H54 (cell line): ENCODE results near the gene CHST13.

Experiments
- DNase-seq: peaks from one replicate; pipeline ENCODE4 v3.0.0; 2011; ENCODE audit warnings: low spot score, mixed read lengths; ENCODE audit not compliant: insufficient read length
- FAIRE-seq: peaks from 3 replicates; lab custom pipeline; 2011; peaks lifted over from hg19 to GRCh38; lab: Jason Lieb, UNC
- POLR2A ChIP-seq: IDR thresholded peaks from 2 replicates; pipeline ENCODE4 v1.6.1; 2011; ENCODE audit warnings: low read depth, mild to moderate bottlenecking, low read length

The CHST13 gene

DNA sequence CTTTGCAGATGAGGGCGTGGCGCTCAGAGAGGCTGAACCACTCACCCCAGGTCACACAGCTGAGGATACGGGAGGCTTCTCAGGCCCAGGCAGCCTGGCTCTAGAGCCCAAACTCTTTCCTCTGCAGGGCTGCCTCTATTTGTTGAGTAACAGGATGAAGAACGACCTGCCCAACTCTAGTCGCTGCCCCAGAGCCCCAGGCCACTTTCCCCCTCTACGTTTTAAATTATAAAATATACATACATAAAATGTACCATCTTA lies 29.1 kb upstream of the CHST13 start:
- FAIRE-seq (no peak), DNase-seq (no peak)
- TF ChIP-seq POLR2A = no peak

DNA sequence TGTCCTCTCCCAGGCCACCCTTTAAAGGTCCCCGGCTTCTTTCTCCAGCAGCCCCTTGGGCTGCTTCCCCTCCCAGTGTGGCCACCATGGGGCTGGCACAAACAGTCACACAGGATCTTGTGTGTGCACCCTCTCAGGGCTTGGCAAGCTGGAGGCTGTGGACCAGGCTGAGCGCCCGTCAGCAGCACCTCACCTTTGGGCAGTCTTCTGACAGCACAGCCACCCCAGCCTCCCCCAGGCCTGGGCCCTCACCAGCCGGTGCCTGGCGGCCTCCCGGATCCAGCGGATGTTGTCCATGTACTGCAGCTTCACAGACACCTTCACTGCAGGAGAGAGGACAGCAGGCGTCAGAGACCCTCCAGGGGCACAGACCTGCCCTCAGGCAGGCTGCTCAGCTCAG lies 28.2 kb upstream of the CHST13 start:
- no peak for FAIRE-seq
- DNase-seq = no peak
- TF ChIP-seq POLR2A = no peak

DNA sequence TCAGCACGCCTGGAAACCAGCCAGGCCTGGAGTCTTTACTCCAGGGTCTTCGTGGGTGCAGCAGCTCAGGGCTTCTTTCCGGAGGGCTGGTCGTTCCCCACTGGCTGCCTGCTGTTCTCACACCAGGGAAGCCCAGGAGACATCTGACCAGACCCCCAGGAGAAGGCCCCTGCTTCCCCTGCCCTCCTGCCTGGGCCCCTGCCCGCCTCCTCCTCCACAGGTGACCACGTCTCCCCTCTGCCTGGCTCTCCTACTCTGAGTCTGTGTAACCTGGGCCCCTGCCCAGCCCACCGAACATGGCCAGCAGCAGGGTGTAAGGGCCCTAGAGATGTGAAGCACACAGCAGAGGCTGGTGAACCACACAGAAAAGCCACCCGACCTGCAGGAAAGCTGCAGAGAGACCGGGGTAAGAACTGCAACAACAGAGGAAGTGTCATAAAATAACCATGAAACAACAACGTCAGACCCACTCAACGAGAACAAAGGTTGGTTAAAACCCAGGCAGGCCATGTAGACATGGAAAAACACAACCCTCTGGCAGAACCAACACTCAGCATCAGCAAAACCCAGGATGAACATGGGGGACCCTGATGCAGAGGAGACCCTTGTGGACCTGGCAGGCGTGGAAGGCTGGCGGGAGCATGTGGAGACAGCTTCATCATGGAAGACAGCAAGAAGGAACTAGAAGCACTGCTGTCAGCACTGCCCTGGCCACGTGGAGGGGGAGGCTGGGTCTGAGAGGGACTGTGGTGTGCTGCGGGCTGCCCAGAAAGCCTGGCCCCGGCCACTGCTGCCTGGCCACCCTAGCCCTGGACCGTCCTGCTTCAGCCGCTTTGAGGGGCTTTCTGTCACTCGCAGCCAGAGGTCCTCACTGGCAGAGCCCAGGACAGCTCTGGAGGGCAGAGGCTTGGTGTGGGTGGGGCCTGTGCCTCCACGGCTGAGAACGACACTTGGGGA lies 26.8 kb upstream of the CHST13 start:
- no peak for DNase-seq
- FAIRE-seq = no peak
- no peak for TF ChIP-seq POLR2A

DNA sequence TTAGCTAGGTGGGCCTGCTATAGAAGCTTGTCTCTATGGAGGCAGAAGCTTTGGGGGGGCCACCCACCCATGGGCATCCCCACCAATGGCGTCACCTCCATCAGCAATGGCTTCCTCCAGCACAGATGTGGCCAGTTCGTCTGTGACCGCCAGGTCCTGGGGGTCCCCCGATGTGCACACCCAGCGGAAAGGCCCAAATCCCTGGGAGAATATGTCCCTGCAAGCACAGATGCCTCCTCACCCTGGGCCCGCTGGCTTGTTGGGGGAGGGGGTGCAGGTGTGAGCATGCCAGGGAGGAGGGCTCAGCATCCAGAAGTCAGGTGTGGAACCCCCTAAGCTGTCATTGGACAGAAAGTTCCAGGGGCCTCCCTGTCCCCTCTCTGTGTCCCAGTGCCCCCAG lies 26.0 kb upstream of the CHST13 start:
- TF ChIP-seq POLR2A = no peak
- FAIRE-seq = no peak
- no peak for DNase-seq

GRCh38 chr3:126498461-126498860 lies 25.5 kb upstream of the CHST13 start:
- TF ChIP-seq POLR2A = no peak
- DNase-seq (no peak), FAIRE-seq (no peak)

GRCh38 chr3:126498929-126499328 lies 25.0 kb upstream of the CHST13 start:
- FAIRE-seq (no peak), DNase-seq (no peak)
- TF ChIP-seq POLR2A = no peak

DNA sequence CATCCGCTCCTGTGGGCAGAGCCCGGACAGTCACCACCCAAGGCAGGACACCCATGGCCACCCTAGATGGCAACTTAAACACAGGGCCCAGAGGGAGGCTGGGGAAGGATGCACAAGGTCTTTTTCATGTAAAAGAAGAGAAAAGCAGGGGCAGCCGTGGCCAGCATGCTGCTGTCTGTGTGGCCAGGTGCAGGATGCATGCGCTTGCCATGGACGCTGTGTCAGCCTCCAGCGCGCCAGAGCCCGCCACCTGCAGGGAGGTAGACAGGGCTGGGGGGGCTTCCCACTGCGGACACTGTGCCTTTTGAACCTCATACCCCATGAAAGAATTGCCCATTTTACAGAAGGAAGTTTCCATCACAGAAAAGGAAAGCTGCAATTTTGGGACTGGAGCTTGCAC lies 24.6 kb upstream of the CHST13 start:
- FAIRE-seq (no peak), DNase-seq (no peak)
- TF ChIP-seq POLR2A = no peak

- no peak for FAIRE-seq
- DNase-seq = no peak
- TF ChIP-seq POLR2A = no peak
Observed at GRCh38 chr3:126500016-126500415, 23.9 kb upstream of the CHST13 start.

- no peak for TF ChIP-seq POLR2A
- DNase-seq (no peak), FAIRE-seq (no peak)
Observed at GRCh38 chr3:126501054-126501453, 22.9 kb upstream of the CHST13 start.

- TF ChIP-seq POLR2A = no peak
- FAIRE-seq = no peak
- no peak for DNase-seq
Observed at GRCh38 chr3:126501736-126502135, 22.2 kb upstream of the CHST13 start.

DNA sequence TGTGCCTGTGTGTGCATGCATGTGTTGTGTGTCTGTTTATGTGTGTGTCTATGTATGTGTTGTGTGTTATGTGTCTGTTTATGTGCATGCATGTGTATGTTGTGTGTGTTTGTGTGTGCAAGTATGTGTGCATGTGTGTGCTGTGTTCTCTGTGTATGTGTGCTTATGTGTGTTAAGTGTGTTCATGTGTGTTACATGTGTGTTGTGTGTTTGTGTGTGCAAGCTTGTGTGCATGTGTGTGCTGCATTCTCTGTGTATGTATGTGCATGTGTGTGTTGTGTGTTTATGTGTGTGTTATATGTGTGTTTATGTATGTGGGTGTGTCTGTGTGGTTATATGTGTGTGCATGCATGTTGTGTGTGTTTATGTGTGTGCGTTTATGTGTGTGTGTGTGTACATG lies 21.3 kb upstream of the CHST13 start:
- FAIRE-seq (no peak), DNase-seq (no peak)

GRCh38 chr3:126503701-126504100 lies 20.3 kb upstream of the CHST13 start:
- no peak for DNase-seq
- TF ChIP-seq POLR2A = no peak
- FAIRE-seq = no peak

More for the DNA sequence above, 21.3 kb upstream of the CHST13 start:
- TF ChIP-seq POLR2A = no peak

DNA sequence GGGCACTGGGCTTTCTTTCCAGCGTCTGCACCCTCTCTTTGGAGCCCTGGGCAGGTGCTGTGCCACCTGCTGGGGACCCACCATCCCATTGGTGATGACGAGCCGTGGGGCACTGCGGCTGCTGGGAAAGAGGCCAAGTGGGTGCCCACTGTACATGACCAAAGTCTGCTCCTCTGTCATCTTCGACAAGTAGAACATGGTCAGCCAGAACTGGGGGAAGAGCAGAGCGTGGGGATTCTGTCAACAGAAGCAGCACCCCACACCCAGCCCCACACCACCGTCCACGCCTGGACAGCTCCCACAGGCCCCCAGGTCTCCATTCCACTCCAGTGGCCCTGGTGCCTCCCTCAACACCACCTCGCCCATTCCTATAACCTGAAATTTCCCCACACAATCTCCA lies 16.1 kb upstream of the CHST13 start:
- no peak for DNase-seq
- no peak for TF ChIP-seq POLR2A
- FAIRE-seq = no peak

DNA sequence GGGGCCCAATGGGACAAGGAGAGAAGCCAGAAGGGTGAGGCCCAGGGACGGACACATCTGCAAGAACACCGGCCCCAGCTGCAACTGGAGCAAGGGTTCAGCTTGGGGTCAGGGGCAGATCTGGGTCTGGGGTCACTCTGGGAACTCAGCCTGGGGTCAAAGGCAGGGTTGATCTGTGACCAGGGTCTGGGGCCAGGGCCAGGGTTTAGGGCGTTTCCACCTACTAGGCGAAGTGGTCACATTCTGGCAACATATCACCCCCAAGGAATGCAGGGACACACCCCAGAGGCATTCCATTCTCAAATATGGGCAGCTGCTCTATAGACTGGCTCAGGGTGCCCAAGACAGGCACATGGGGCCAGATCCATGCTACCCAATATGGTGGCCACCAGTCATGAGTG lies 15.4 kb upstream of the CHST13 start:
- FAIRE-seq (no peak), DNase-seq (peak; percentile 72)
- no peak for TF ChIP-seq POLR2A

GRCh38 chr3:126509597-126510307 lies 14.2 kb upstream of the CHST13 start:
- no peak for TF ChIP-seq POLR2A
- FAIRE-seq = no peak
- DNase-seq = no peak
